SKM-1 (cell line): ENCODE data around the gene SGIP1.
"Not testable (repeated sequence)": the region's sequence is repeated elsewhere in the genome, so short reads cannot be mapped to it uniquely, and the experiment has no call there.

Experiments used
- DNase-seq: peaks from one replicate; lab custom pipeline; 2025; ENCODE audit not compliant: unreplicated experiment; lab: John Stamatoyannopoulos, UW

SGIP1 gene

GRCh38 chr1:66758241-66758755, 224.3 kb downstream of the SGIP1 start:
- no peak for DNase-seq

GRCh38 chr1:66760506-66760905, 226.6 kb downstream of the SGIP1 start:
- no peak for DNase-seq

DNA sequence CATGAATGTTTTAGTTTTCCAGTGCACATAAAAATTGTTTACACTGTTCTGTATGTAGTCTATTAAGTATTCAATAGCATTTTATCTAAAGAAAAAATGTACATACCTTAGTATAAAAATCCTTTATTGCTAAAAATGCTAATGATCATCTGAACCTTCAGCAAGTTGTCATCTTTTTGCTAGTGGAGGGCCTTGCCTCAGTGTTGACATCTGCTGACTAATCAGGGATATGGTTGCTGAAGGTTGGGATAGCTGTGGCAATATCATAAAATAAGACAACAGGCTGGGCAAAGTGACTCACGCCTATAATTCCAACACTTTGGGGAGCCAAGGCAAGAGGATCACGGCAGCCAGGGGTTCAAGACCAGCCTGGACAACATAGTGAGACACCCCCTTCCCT, 227.3 kb downstream of the SGIP1 start:
- no peak for DNase-seq

GRCh38 chr1:66764994-66765578, 231.1 kb downstream of the SGIP1 start:
- DNase-seq: peak; percentile 16

- DNase-seq: no peak
Measured at GRCh38 chr1:66767626-66768025, 233.7 kb downstream of the SGIP1 start.

- DNase-seq: no peak
Measured at GRCh38 chr1:66768965-66769364, 235.0 kb downstream of the SGIP1 start.

- DNase-seq: no peak
Measured at GRCh38 chr1:66769512-66770229, 235.7 kb downstream of the SGIP1 start.

GRCh38 chr1:66770240-66770639, 236.3 kb downstream of the SGIP1 start:
- DNase-seq: no peak

- no peak for DNase-seq
Measured at GRCh38 chr1:66770694-66771093, 236.7 kb downstream of the SGIP1 start.

DNA sequence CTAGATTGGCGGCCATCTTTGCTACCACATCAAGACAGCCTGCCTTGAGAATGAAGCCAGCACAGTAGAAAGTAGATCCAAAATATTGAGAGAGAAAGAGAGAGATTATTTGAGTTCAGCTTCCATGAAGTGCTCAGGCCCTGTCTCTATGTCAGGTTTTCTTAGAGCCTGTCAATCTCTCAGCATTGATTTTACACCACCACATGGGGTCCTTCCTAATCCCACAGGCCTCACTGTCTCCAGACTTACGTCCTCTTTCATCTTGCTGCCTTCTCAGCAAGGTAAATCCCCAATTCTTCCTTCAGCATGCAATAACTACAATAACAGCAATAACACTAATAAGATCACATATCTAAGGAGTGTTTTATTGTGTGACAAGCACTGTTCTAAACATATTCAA, 239.3 kb downstream of the SGIP1 start:
- no peak for DNase-seq

GRCh38 chr1:66774438-66774837, 240.5 kb downstream of the SGIP1 start:
- DNase-seq: no peak

- no peak for DNase-seq
Measured at GRCh38 chr1:66775646-66776045, 241.7 kb downstream of the SGIP1 start.

- DNase-seq: no peak
Measured at GRCh38 chr1:66777831-66778230, 243.9 kb downstream of the SGIP1 start.

- no peak for DNase-seq
Measured at GRCh38 chr1:66778266-66778665, 244.3 kb downstream of the SGIP1 start.

DNA sequence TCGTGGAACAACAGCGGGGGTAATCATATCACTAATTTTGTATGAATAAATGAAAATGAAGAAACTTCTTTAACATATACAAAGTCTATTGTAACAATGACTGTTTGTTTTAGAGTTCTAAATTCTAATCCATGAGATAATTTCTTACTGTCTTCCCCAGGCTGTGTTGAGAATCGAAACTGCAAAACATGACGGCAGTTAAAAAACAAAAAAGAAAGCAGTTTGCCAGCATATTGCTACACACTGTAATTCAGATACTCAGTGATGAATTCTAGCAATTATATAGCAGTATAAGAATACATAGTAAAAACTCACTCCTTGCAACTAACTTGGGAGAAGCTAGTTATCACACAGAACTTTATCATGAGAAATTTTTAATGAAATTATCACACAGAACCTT, 245.0 kb downstream of the SGIP1 start:
- no peak for DNase-seq

- no peak for DNase-seq
Measured at GRCh38 chr1:66779475-66780078, 245.6 kb downstream of the SGIP1 start.

- not testable (repeated sequence) for DNase-seq
Measured at GRCh38 chr1:66785800-66786199, 251.8 kb downstream of the SGIP1 start.

- DNase-seq: no peak
Measured at GRCh38 chr1:66787641-66788040, 253.7 kb downstream of the SGIP1 start.

GRCh38 chr1:66788231-66788939, 254.4 kb downstream of the SGIP1 start:
- DNase-seq: no peak

DNA sequence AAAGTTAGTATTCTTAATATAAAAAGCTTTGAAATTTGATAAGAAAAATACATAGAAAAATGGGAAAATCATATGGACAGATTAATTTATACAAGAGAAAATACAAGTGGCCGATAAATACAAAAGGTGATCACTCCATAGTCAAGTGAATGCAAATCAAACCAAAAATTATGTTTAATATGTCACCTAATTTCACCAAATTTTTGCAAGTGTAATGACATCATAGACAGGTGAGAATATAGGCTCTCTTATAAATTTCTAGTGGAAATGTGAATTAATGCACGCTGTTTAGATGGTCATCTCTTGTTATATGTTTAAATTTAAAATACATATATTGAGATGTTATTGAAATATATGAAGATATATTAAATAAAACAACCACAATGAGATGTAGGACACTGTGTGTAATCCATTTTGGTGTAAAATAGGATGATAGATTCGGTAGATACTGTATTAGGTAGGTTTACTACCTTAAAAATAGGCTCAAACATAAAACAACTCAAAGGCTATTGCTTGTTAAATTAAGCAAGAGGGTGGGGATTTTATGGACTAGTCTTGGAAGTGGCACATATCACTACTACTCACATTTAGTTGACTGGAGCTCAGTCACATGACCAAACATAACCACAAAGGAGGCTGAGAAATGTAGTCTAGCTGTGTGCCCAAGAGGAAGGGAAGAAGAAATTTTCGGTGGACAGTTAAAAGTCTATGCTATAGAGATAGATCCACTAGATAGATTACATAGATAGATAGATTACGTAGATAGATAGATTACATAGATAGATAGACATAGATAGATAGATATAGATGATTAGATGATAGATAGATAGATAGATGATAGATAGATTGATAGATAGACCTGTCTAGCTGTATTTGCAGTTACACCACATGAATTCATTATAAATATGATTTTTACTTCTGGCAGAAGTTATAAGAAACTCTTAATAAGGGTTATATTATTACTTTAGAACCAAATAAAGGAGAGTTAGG, 258.0 kb downstream of the SGIP1 start:
- no peak for DNase-seq
